Measurements from ENCODE around the gene EML4.

Gene EML4

GRCh38 chr2:42197792-42198191 is 28.6 kb downstream of the EML4 start:
- no peak for TF ChIP-seq CTCF (IDR thresholded peaks at IDR 0.05)

- TF ChIP-seq CTCF (IDR thresholded peaks at IDR 0.05), result no peak
Observed at GRCh38 chr2:42198466-42198865, 29.3 kb downstream of the EML4 start.

GRCh38 chr2:42199002-42199401 is 29.8 kb downstream of the EML4 start:
- TF ChIP-seq CTCF (IDR thresholded peaks at IDR 0.05), result no peak

GRCh38 chr2:42199626-42200025 is 30.5 kb downstream of the EML4 start:
- no peak for TF ChIP-seq CTCF (IDR thresholded peaks at IDR 0.05)

GRCh38 chr2:42200926-42201855 is 32.0 kb downstream of the EML4 start:
- no peak for TF ChIP-seq CTCF (IDR thresholded peaks at IDR 0.05)

GRCh38 chr2:42202634-42203008 is 33.5 kb downstream of the EML4 start:
- TF ChIP-seq CTCF (IDR thresholded peaks at IDR 0.05), result no peak

GRCh38 chr2:42203792-42204191 is 34.6 kb downstream of the EML4 start:
- TF ChIP-seq CTCF (IDR thresholded peaks at IDR 0.05), result no peak
